Measurements from ENCODE around the gene CFAP45. TPM values are rescaled to one million over a fixed set of nuclear protein-coding genes. Genes with fewer than 3 reads are reported as not detected.
"Not testable (repeated sequence)": the region's sequence is repeated elsewhere in the genome, so short reads cannot be mapped to it uniquely, and the experiment has no call there.

The CFAP45 gene
- total and polyA plus RNA-seq, 5 experiments from 2014 or later: 0.33 to 1.5 (median 1.3) TPM; not detected in 2

- H3K4me3 Mint-ChIP-seq: no peak overlapping the region
- no peak for DNase-seq
- peaks cover 30 to 56% (median 54%) of the 10 kb centered on the region in 4 donors for H3K4me1 Mint-ChIP-seq
- H3K9me3 Mint-ChIP-seq: peaks cover 0 to 5% (median 0%) of the 10 kb centered on the region in 9 donors
- no peak for ATAC-seq
- H3K27me3 Mint-ChIP-seq: no peaks in the 10 kb centered on the region
- POLR2A ChIA-PET: interaction anchor here (4.2 kb wide), 1 partner anchor 16 kb away, joined by 20 read pairs; the partner anchor contains the start of gene TAGLN2
- H3K36me3 Mint-ChIP-seq: no peaks in the 10 kb centered on the region
- peak overlapping the region; percentile 56 to 94 (median 76) for H3K27ac Mint-ChIP-seq
Observed at GRCh38 chr1:159908031-159908940, 8.3 kb upstream of the CFAP45 start.

GRCh38 chr1:159906960-159907359 is 7.0 kb upstream of the CFAP45 start:
- DNase-seq (no peak), ATAC-seq (no peak)
- H3K4me3 Mint-ChIP-seq: no peak overlapping the region
- peaks cover 0 to 5% (median 0%) of the 10 kb centered on the region in 9 donors for H3K9me3 Mint-ChIP-seq
- peak overlapping the region in 8 of 10 donors; percentile 11 to 87 (median 75) for H3K27ac Mint-ChIP-seq
- POLR2A ChIA-PET: interaction anchor here (0.8 to 4.2 kb wide), 2 partner anchors 15 to 18 kb away, joined by 3 to 20 read pairs; partner anchors contain the start of gene TAGLN2
- H3K36me3 Mint-ChIP-seq: no peaks in the 10 kb centered on the region
- peaks cover 25 to 42% (median 41%) of the 10 kb centered on the region in 4 donors for H3K4me1 Mint-ChIP-seq
- no peaks in the 10 kb centered on the region for H3K27me3 Mint-ChIP-seq

- ATAC-seq, POLR2A ChIA-PET, H3K27ac Mint-ChIP-seq, DNase-seq, H3K27me3 Mint-ChIP-seq, H3K9me3 Mint-ChIP-seq, H3K4me3 Mint-ChIP-seq, H3K36me3 Mint-ChIP-seq: not testable (repeated sequence)
- peaks cover 13 to 19% (median 16%) of the 10 kb centered on the region in 4 donors for H3K4me1 Mint-ChIP-seq
Observed at GRCh38 chr1:159904036-159904435, 4.1 kb upstream of the CFAP45 start.

- Mint-ChIP-seq H3K4me3 (no peak overlapping the region), H3K4me1 (peaks cover 9 to 18% (median 14%) of the 10 kb centered on the region in 4 donors), H3K9me3 (peaks cover 0 to 5% (median 0%) of the 10 kb centered on the region in 9 donors), H3K27ac (no peak overlapping the region), H3K36me3 (no peaks in the 10 kb centered on the region), H3K27me3 (no peaks in the 10 kb centered on the region)
- POLR2A ChIA-PET: no interaction called here
- DNase-seq (no peak), ATAC-seq (no peak)
Observed at GRCh38 chr1:159902541-159902940, 2.6 kb upstream of the CFAP45 start.

- H3K36me3 Mint-ChIP-seq: no peaks in the 10 kb centered on the region
- no peak overlapping the region for H3K4me3 Mint-ChIP-seq
- POLR2A ChIA-PET: interaction anchor here (0.9 to 1.1 kb wide), 2 partner anchors 11 to 25 kb away, joined by 3 to 6 read pairs; partner anchors contain the start of gene TAGLN2
- DNase-seq (no peak), ATAC-seq (no peak)
- peaks cover 0 to 13% (median 9%) of the 10 kb centered on the region in 4 donors for H3K4me1 Mint-ChIP-seq
- no peaks in the 10 kb centered on the region for H3K27me3 Mint-ChIP-seq
- peak overlapping the region in 1 of 10 donors; percentile 28 for H3K27ac Mint-ChIP-seq
- peaks cover 0 to 5% (median 0%) of the 10 kb centered on the region in 9 donors for H3K9me3 Mint-ChIP-seq
Observed at GRCh38 chr1:159900755-159901360, 893 bp upstream of the CFAP45 start.

GRCh38 chr1:159899634-159900033 is 331 bp downstream of the CFAP45 start:
- H3K4me1 Mint-ChIP-seq: peaks cover 0 to 13% (median 9%) of the 10 kb centered on the region in 4 donors
- H3K9me3 Mint-ChIP-seq, POLR2A ChIA-PET, ATAC-seq, H3K4me3 Mint-ChIP-seq, H3K36me3 Mint-ChIP-seq, DNase-seq, H3K27me3 Mint-ChIP-seq: not testable (repeated sequence)
- peak overlapping the region in 3 of 10 donors; percentile 41 to 80 (median 56) for H3K27ac Mint-ChIP-seq

- peak in 1 of 2 donors; percentile 27 for ATAC-seq
- Mint-ChIP-seq H3K4me1 (peaks cover 0 to 13% (median 9%) of the 10 kb centered on the region in 4 donors), H3K36me3 (no peaks in the 10 kb centered on the region), H3K9me3 (peaks cover 0 to under 1% (median 0%) of the 10 kb centered on the region in 9 donors), H3K27me3 (no peaks in the 10 kb centered on the region), H3K27ac (peak overlapping the region in 1 of 10 donors; percentile 74), H3K4me3 (no peak overlapping the region)
- POLR2A ChIA-PET: no interaction called here
- DNase-seq: no peak
Observed at GRCh38 chr1:159898527-159898926, 1.4 kb downstream of the CFAP45 start.

- H3K27me3 Mint-ChIP-seq: no peaks in the 10 kb centered on the region
- peak overlapping the region in 1 of 10 donors; percentile 35 for H3K27ac Mint-ChIP-seq
- POLR2A ChIA-PET: no interaction called here
- peaks cover 0 to 13% (median 10%) of the 10 kb centered on the region in 4 donors for H3K4me1 Mint-ChIP-seq
- no peak overlapping the region for H3K4me3 Mint-ChIP-seq
- DNase-seq (no peak), ATAC-seq (no peak)
- H3K9me3 Mint-ChIP-seq: no peaks in the 10 kb centered on the region
- H3K36me3 Mint-ChIP-seq: no peaks in the 10 kb centered on the region
Observed at GRCh38 chr1:159897962-159898361, 2.0 kb downstream of the CFAP45 start.

GRCh38 chr1:159896546-159896930 is 3.4 kb downstream of the CFAP45 start:
- H3K4me3 Mint-ChIP-seq: no peak overlapping the region
- H3K27ac Mint-ChIP-seq: peak overlapping the region in 3 of 10 donors; percentile 4 to 52 (median 6)
- H3K4me1 Mint-ChIP-seq: peaks cover 0 to 16% (median 13%) of the 10 kb centered on the region in 4 donors
- DNase-seq: no peak
- POLR2A ChIA-PET: no interaction called here
- ATAC-seq: no peak
- no peaks in the 10 kb centered on the region for H3K36me3 Mint-ChIP-seq
- H3K9me3 Mint-ChIP-seq: no peaks in the 10 kb centered on the region
- no peaks in the 10 kb centered on the region for H3K27me3 Mint-ChIP-seq

- POLR2A ChIA-PET: no interaction called here
- Mint-ChIP-seq H3K4me3 (no peak overlapping the region), H3K9me3 (no peaks in the 10 kb centered on the region), H3K36me3 (no peaks in the 10 kb centered on the region), H3K27ac (peak overlapping the region in 3 of 10 donors; percentile 4 to 62 (median 6)), H3K4me1 (peaks cover 0 to 18% (median 15%) of the 10 kb centered on the region in 4 donors), H3K27me3 (no peaks in the 10 kb centered on the region)
- no peak for DNase-seq
- no peak for ATAC-seq
Observed at GRCh38 chr1:159895836-159896545, 4.0 kb downstream of the CFAP45 start.

GRCh38 chr1:159895286-159895685 is 4.7 kb downstream of the CFAP45 start:
- Mint-ChIP-seq H3K27me3 (no peaks in the 10 kb centered on the region), H3K36me3 (no peaks in the 10 kb centered on the region), H3K9me3 (no peaks in the 10 kb centered on the region), H3K27ac (no peak overlapping the region), H3K4me3 (no peak overlapping the region), H3K4me1 (peaks cover 0 to 18% (median 14%) of the 10 kb centered on the region in 4 donors)
- DNase-seq (no peak), ATAC-seq (no peak)
- POLR2A ChIA-PET: no interaction called here

GRCh38 chr1:159892944-159893343 is 7.0 kb downstream of the CFAP45 start:
- DNase-seq (peak in 1 of 10 donors; percentile 24), ATAC-seq (peak; percentile 37 to 40)
- Mint-ChIP-seq H3K27me3 (no peaks in the 10 kb centered on the region), H3K4me1 (peaks cover 0 to 26% (median 16%) of the 10 kb centered on the region in 4 donors), H3K36me3 (no peaks in the 10 kb centered on the region), H3K27ac (peak overlapping the region in 2 of 10 donors; percentile 30 to 74), H3K9me3 (no peaks in the 10 kb centered on the region), H3K4me3 (no peak overlapping the region)
- POLR2A ChIA-PET: interaction anchor here (1.1 to 3.1 kb wide), 3 partner anchors 31 to 96 kb away, joined by 3 to 18 read pairs (median 4); partner anchors contain the start of gene TAGLN2
